ENCODE measurements around the gene GORAB.

DNA sequence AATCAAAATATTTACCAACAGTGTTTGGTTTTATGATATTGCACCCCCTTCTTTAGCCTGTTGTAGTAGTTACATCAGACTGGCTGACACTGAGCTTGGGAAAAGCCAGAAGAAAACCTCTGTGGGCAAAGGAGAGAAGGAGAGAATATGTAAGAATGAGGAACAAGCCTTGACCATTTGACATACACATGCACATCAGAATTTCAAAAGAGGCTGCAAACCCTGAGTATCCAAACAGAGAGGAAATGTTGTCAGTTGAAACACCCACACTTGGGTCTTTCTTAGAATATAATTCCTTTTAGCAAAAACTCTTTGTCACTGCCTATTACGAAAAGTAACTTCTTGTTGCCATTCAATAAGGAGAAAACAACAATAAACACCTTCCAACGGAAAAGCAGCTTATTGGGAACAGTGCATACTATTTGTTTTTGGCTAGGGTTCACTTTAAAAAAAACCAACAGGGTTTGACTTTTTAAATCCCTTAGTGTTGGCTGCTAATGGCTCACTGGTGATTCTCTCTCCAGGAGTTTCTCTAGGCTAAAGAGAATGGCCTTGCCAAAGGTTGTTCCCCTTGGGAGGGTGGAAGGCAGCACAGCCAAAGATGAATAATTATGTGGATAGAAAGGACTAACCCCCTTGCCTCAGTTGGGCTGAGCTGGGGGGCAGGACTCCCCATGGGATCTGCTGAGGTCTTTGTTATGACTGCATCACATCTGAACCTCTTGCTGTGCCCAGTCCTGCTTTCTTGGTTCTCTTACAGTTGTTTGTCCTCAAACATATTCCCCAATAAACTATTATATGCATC is 48.9 kb downstream of the GORAB start:
- TF ChIP-seq POLR2AphosphoS5 (IDR thresholded peaks at IDR 0.05; ENCODE audit: low read depth, low read length) (no peak), POLR2A (IDR thresholded peaks at IDR 0.05; ENCODE audit: low read depth, low read length) (no peak), SPI1 (IDR thresholded peaks at IDR 0.05; ENCODE audit: low read depth, low read length) (no peak), POU2F2 (IDR thresholded peaks at IDR 0.05; ENCODE audit: low read depth, low read length) (no peak), TAF1 (IDR thresholded peaks at IDR 0.05; ENCODE audit: low read depth, low read length) (no peak), PAX5 (IDR thresholded peaks at IDR 0.05; ENCODE audit: insufficient read depth, low read length, severe bottlenecking) (no peak)
